GM12878 (cell line): Measurements from ENCODE around the gene SLC22A31. TPM values are rescaled to one million over a fixed set of nuclear protein-coding genes. Genes with fewer than 3 reads are reported as not detected.

Source experiments
- ATAC-seq: fragments of 200-7000 bp; cut with Tn5 transposase; 3 replicates; pipeline ENCODE4 v1.9.1; 2020; ENCODE audit warnings: mild to moderate bottlenecking, moderate library complexity
- BruUV-seq: library from RNA; stranded (reverse); fragments of 400-500 nt; replicated peaks from 2 replicates; lab custom pipeline; 2021; lab: Mats Ljungman, UMichigan
- CTCF ChIA-PET: fragments of 300-600 bp; sonication (Branson Sonifier 250); formaldehyde crosslinking; extraction: SDS; loops from one replicate; lab custom pipeline; 2021; ENCODE audit warnings: inconsistent platforms; lab: Yijun Ruan, JAX
- POLR2A ChIA-PET: fragments of 350-600 bp; formaldehyde crosslinking; extraction: SDS; loops from one replicate; lab custom pipeline; 2021; ENCODE audit warnings: inconsistent platforms; lab: Charles Lee
- RAD21 ChIA-PET: fragments of 300-600 bp; sonication (Branson Sonifier 250); formaldehyde crosslinking; loops from one replicate; lab custom pipeline; 2023; ENCODE audit warnings: antibody characterized with exemption; ENCODE audit not compliant: unreplicated experiment; lab: Charles Lee
- SMC1A ChIA-PET: fragments of 300-600 bp; sonication (Branson Sonifier 250); formaldehyde crosslinking; loops from one replicate; lab custom pipeline; 2023; ENCODE audit not compliant: unreplicated experiment, uncharacterized antibody; lab: Charles Lee
- DNase-seq: peaks from one replicate; pipeline ENCODE4 v3.0.0-alpha.2; 2011; ENCODE audit warnings: low read depth, low spot score
- FAIRE-seq: peaks from 3 replicates; lab custom pipeline; 2011; peaks lifted over from hg19 to GRCh38; lab: Jason Lieb, UNC
- H2AFZ ChIP-seq: 2 replicates; pipeline ENCODE4 v1.6.0; 2011; ENCODE audit warnings: low read depth, low read length, control low read depth; ENCODE audit not compliant: control insufficient read depth
- H3K27ac ChIP-seq: 2 replicates; pipeline ENCODE4 v1.5.1; 2011; ENCODE audit warnings: control low read depth; ENCODE audit not compliant: control insufficient read depth, insufficient read depth
- H3K27me3 ChIP-seq, 2 experiments: replicated peaks in 1 of 2; 2 replicates each; pipeline versions ENCODE4 v1.6.0 to v1.6.1; 2011; ENCODE audit warnings: low read length in 1 of 2; ENCODE audit not compliant: control insufficient read depth in 2 of 2, insufficient read depth in 2 of 2
- H3K36me3 ChIP-seq, 2 experiments: 2 replicates each; pipeline ENCODE4 v1.5.1; 2011; ENCODE audit warnings: low read length in 1 of 2; ENCODE audit not compliant: control insufficient read depth in 2 of 2, insufficient read depth in 2 of 2
- H3K4me1 ChIP-seq: 2 replicates; pipeline ENCODE4 v1.6.1; 2011; ENCODE audit warnings: mild to moderate bottlenecking, low read length, moderate library complexity, mixed read lengths; ENCODE audit not compliant: control insufficient read depth, insufficient read depth
- H3K4me2 ChIP-seq: 2 replicates; pipeline ENCODE4 v1.6.0; 2011; ENCODE audit warnings: control low read depth; ENCODE audit not compliant: control insufficient read depth, insufficient read depth
- H3K4me3 ChIP-seq: fragments of 200-600 bp; sonication (generic); 2 replicates; pipeline ENCODE4 v1.5.1; 2016
- H3K79me2 ChIP-seq: 2 replicates; pipeline ENCODE4 v1.6.0; 2011; ENCODE audit warnings: low read length; ENCODE audit not compliant: control insufficient read depth, insufficient read depth
- H3K9ac ChIP-seq: 2 replicates; pipeline ENCODE4 v1.8.0; 2011; ENCODE audit warnings: low read length, control low read depth, mixed read lengths; ENCODE audit not compliant: control insufficient read depth, insufficient read depth
- H3K9me3 ChIP-seq: replicated peaks from 3 replicates; pipeline ENCODE4 v1.5.1; 2011; ENCODE audit warnings: mild to moderate bottlenecking, low read length; ENCODE audit not compliant: control insufficient read depth, insufficient read depth
- H4K20me1 ChIP-seq: 2 replicates; pipeline ENCODE4 v1.6.0; 2011; ENCODE audit not compliant: control insufficient read depth, insufficient read depth
- FOXM1 ChIP-seq: IDR thresholded peaks from 2 replicates; pipeline ENCODE4 v1.6.1; 2012; ENCODE audit warnings: low read depth, mild to moderate bottlenecking, inconsistent platforms, low read length, moderate library complexity
- IRF3 ChIP-seq: fragments of 450-650 bp; IDR thresholded peaks from 2 replicates; pipeline ENCODE4 v1.6.1; 2014; ENCODE audit warnings: mild to moderate bottlenecking
- MTA2 ChIP-seq: fragments of 450-650 bp; IDR thresholded peaks from 2 replicates; pipeline ENCODE4 v1.6.1; 2016; ENCODE audit warnings: low read depth, mild to moderate bottlenecking, moderate library complexity
- PRDM15 ChIP-seq: fragments of 450-650 bp; formaldehyde crosslinking; IDR thresholded peaks from 2 replicates; pipeline ENCODE4 v1.4.0; 2020; ENCODE audit warnings: mild to moderate bottlenecking, moderate library complexity
- RAD21 ChIP-seq: IDR thresholded peaks from 2 replicates; pipeline ENCODE4 v1.6.1; 2011; ENCODE audit warnings: mild to moderate bottlenecking, low read depth, low read length, moderate library complexity; ENCODE audit not compliant: insufficient read depth
- SKIL ChIP-seq: fragments of 450-650 bp; IDR thresholded peaks from 2 replicates; pipeline ENCODE4 v1.6.1; 2017; ENCODE audit warnings: mild to moderate bottlenecking, low read depth, inconsistent platforms; ENCODE audit not compliant: poor library complexity, severe bottlenecking
- ZBTB11 ChIP-seq: fragments of 450-650 bp; formaldehyde crosslinking; IDR thresholded peaks from 2 replicates; pipeline ENCODE4 v1.5.0; 2022; ENCODE audit warnings: mild to moderate bottlenecking, missing genetic modification characterization
- ZNF687 ChIP-seq: fragments of 450-650 bp; IDR thresholded peaks from 2 replicates; pipeline ENCODE4 v1.6.1; 2017; ENCODE audit warnings: mild to moderate bottlenecking, moderate library complexity
- WGBS: methylation state at CpG from one replicate; pipeline ENCODE4 v1.1.6; 2016; ENCODE audit warnings: low lambda C conversion rate; ENCODE audit not compliant: insufficient replicate concordance, insufficient coverage; ENCODE audit errors: missing lambda C conversion rate; 5-methylcytosine and 5-hydroxymethylcytosine counted together
- in situ Hi-C: fragments of 300-500 bp; cut with MboI; formaldehyde crosslinking; loops from 9 replicates; pipeline ENCODE4 v1.14.3; 2018; ENCODE audit warnings: mixed read lengths
- intact Hi-C: fragments of 100-400 bp; cut with micrococcal nuclease; formaldehyde crosslinking; loops from one replicate; pipeline ENCODE4 v1.14.2; 2022; ENCODE audit not compliant: unreplicated experiment
- polyA plus RNA-seq, 11 experiments: library from polyadenylated mRNA; depleted of rRNA in 4 of 11; unstranded in 6 of 11; stranded (reverse) in 5 of 11; fragments of >200 nt; fragmentation: Nextera tagmentation in 4 of 11; fragmentation: Illumina TruSeq in 1 of 11; extraction: Ambion mirVana in 4 of 11; extraction: Trizol in 1 of 11; gene quantifications; 1 replicate in 1 of 11; 2 replicates in 10 of 11; pipeline versions ENCODE4 v1.2.1 to v1.2.3, GENCODE V29; 2011 to 2016; ENCODE audit warnings: inconsistent platforms in 2 of 11, missing spikeins in 2 of 11, low read depth in 1 of 11
- total RNA-seq, 4 experiments: library from RNA; depleted of rRNA in 3 of 4; stranded (reverse); fragments of >200 nt in 3 of 4; fragmentation: Illumina TruSeq in 1 of 4; extraction: Trizol in 1 of 4; gene quantifications; 2 replicates each; pipeline versions ENCODE4 v1.2.1 to v1.2.3, GENCODE V29; 2013 to 2021

The SLC22A31 gene
- total and polyA plus RNA-seq, 10 of the 15 experiments (the other 5 are each of a cell fraction or from before 2014, with no cell fraction given): 0.13 to 0.24 (median 0.23) TPM; not detected in 7

- no peak overlapping the region for H3K4me3 ChIP-seq
- H4K20me1 ChIP-seq: no peaks in the 10 kb centered on the region
- H3K9ac ChIP-seq: no peak overlapping the region
- no peak overlapping the region for H3K4me2 ChIP-seq
- SMC1A ChIA-PET: no interaction called here
- peaks cover 5 to 6% of the 10 kb centered on the region in 2 experiments; a peak in 3 of 4 replicates for H3K36me3 ChIP-seq
- POLR2A ChIA-PET: no interaction called here
- no peaks in the 10 kb centered on the region for H3K79me2 ChIP-seq
- no peaks in the 10 kb centered on the region for H3K4me1 ChIP-seq
- peaks cover 6% of the 10 kb centered on the region; the same call in 1 of the 3 replicates for H3K9me3 ChIP-seq
- no peak for DNase-seq
- in situ Hi-C loops: no loop called here
- no peak overlapping the region for H2AFZ ChIP-seq
- no peak overlapping the region for H3K27ac ChIP-seq
- BruUV-seq: no TSS peak
- CTCF ChIA-PET: no interaction called here
- 98% methylated on average over 8 of the region's 8 CpGs for WGBS
- no peaks in the 10 kb centered on the region for H3K27me3 ChIP-seq
- intact Hi-C loops: no loop called here
- no peak for FAIRE-seq
- no peak for TF ChIP-seq ZNF687
- no peak for TF ChIP-seq ZBTB11 (CRISPR knock-in tag)
- TF ChIP-seq PRDM15 (CRISPR knock-in tag): no peak
- no peak for TF ChIP-seq FOXM1
- TF ChIP-seq IRF3: no peak
- TF ChIP-seq MTA2: no peak
- TF ChIP-seq RAD21: no peak
- no peak for TF ChIP-seq SKIL
- RAD21 ChIA-PET: no interaction called here
- ATAC-seq: no peak
Measured at GRCh38 chr16:89150981-89151380, 49.4 kb downstream of the SLC22A31 start.
